AG08395 (cell line): ENCODE data around the gene UHMK1.
A peak's percentile ranks its signal among the peaks of the same experiment; 100 is the strongest.
"Not testable (repeated sequence)": the region's sequence is repeated elsewhere in the genome, so short reads cannot be mapped to it uniquely, and the experiment has no call there.

ENCODE experiments used
- DNase-seq: peaks from one replicate; pipeline ENCODE4 v3.0.0; 2012; ENCODE audit warnings: mixed read lengths, low spot score

UHMK1 gene

GRCh38 chr1:162497723-162498495, at the start of gene UHMK1:
Gene UHMK1, plus strand, starts transcription at chr1:162497818. Its CDS starts 183 bp downstream, at chr1:162498001.
- peak; percentile 96 for DNase-seq

GRCh38 chr1:162454361-162454760, 43.3 kb upstream of the UHMK1 start:
- not testable (repeated sequence) for DNase-seq

- no peak for DNase-seq
Measured at GRCh38 chr1:162456323-162456722, 41.3 kb upstream of the UHMK1 start.

- no peak for DNase-seq
Measured at GRCh38 chr1:162458236-162458635, 39.4 kb upstream of the UHMK1 start.

- not testable (repeated sequence) for DNase-seq
Measured at GRCh38 chr1:162462425-162462824, 35.2 kb upstream of the UHMK1 start.

- no peak for DNase-seq
Measured at GRCh38 chr1:162463021-162463420, 34.6 kb upstream of the UHMK1 start.

- DNase-seq: no peak
Measured at GRCh38 chr1:162466797-162467196, 30.8 kb upstream of the UHMK1 start.

GRCh38 chr1:162470216-162470615, 27.4 kb upstream of the UHMK1 start:
- DNase-seq: no peak

GRCh38 chr1:162471290-162471853, 26.2 kb upstream of the UHMK1 start:
- no peak for DNase-seq

GRCh38 chr1:162475089-162475488, 22.5 kb upstream of the UHMK1 start:
- DNase-seq: no peak

GRCh38 chr1:162475539-162476185, 22.0 kb upstream of the UHMK1 start:
- DNase-seq: no peak

- DNase-seq: no peak
Measured at GRCh38 chr1:162476620-162477019, 21.0 kb upstream of the UHMK1 start.

- DNase-seq: peak; percentile 25
Measured at GRCh38 chr1:162485236-162485635, 12.4 kb upstream of the UHMK1 start.

- no peak for DNase-seq
Measured at GRCh38 chr1:162487241-162487640, 10.4 kb upstream of the UHMK1 start.

GRCh38 chr1:162488219-162488618, 9.4 kb upstream of the UHMK1 start:
- DNase-seq: no peak

GRCh38 chr1:162495531-162496233, 1.9 kb upstream of the UHMK1 start:
- not testable (repeated sequence) for DNase-seq

GRCh38 chr1:162497104-162497722, 405 bp upstream of the UHMK1 start:
- no peak for DNase-seq

- no peak for DNase-seq
Measured at GRCh38 chr1:162498496-162498810, 835 bp downstream of the UHMK1 start.

GRCh38 chr1:162500805-162501204, 3.2 kb downstream of the UHMK1 start:
- DNase-seq: no peak

GRCh38 chr1:162502077-162502476, 4.5 kb downstream of the UHMK1 start:
- DNase-seq: no peak

GRCh38 chr1:162502928-162503327, 5.3 kb downstream of the UHMK1 start:
- DNase-seq: peak; percentile 12

- DNase-seq: no peak
Measured at GRCh38 chr1:162527314-162527713, 29.7 kb downstream of the UHMK1 start.
